Ureter (tissue), 1 donor: ENCODE data around the gene CCL22. TPM values are rescaled to one million over a fixed set of nuclear protein-coding genes. Genes with fewer than 3 reads are reported as not detected.
"Not testable (repeated sequence)": the region's sequence is repeated elsewhere in the genome, so short reads cannot be mapped to it uniquely, and the experiment has no call there.

Source experiments
- DNase-seq: peaks from one replicate; pipeline ENCODE4 v3.0.0-alpha.2; 2020; ENCODE audit warnings: low spot score
- total RNA-seq: library from RNA; stranded (reverse); gene quantifications from one replicate; pipeline ENCODE4 v1.2.4, GENCODE V29; 2023
- donor health status: DM: yes; HTN: yes; CAD: no.

Gene CCL22
- total RNA-seq = not detected

- DNase-seq = no peak
Measured at GRCh38 chr16:57358527-57359095, at the start of gene CCL22. TSS of gene CCL22 (plus strand) at chr16:57358783. CDS start at chr16:57358817, 34 bp downstream.

GRCh38 chr16:57310801-57311200 lies 47.8 kb upstream of the CCL22 start:
- DNase-seq = peak; percentile 35

- DNase-seq = no peak
Measured at GRCh38 chr16:57313509-57313908, 45.1 kb upstream of the CCL22 start.

GRCh38 chr16:57314161-57314785 lies 44.3 kb upstream of the CCL22 start:
- DNase-seq = peak; percentile 26

DNA sequence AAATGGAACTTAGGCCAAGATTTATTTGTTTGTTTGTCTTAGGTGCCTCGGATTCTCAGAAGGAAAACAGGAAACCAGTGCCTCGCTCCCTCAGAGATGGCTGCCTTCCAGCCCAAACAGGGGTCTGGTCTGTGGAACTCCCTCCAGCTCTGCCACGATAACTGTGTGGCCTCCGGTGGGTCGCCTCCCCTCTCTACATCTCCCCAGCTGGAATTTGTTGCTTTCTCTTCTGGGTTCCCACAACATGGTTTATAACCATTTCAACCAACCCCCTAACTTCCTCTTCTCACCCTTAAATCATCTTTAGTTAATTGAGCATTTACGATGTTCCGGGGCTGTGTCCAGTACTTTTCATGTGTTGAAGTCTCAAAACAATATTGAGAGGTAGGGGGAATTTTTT lies 43.2 kb upstream of the CCL22 start:
- no peak for DNase-seq

DNA sequence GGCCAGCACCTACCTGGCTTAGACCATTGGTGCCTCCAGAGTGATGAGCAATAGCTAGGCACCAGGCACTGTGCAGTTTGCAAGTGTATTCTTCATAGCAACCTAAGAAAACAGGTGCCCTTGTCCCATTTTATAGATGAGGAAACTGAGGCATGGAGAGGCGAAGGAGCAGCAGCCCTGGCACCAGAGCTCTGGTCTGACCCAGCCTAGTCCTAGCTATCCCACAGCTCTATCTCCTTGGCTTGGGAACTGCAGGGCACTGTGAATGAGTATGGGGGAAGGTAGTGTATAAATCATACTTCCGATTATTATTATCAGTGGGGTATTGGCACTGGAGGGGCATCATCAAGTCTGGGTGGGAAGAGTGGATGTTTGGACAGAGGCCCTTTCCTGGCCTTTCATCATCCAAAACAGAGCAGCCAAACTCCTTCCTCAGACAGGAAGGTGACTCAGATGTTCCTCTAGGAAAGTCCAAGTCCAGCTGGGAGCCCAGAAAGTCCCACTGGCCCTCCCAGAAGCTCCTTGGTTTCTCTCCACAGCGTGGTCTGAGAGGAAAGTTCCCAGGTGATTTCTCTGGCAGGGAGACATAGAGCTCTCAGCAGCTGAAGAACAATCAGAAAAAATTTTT lies 42.1 kb upstream of the CCL22 start:
- no peak for DNase-seq

- DNase-seq = no peak
Measured at GRCh38 chr16:57318240-57318970, 40.2 kb upstream of the CCL22 start.

DNA sequence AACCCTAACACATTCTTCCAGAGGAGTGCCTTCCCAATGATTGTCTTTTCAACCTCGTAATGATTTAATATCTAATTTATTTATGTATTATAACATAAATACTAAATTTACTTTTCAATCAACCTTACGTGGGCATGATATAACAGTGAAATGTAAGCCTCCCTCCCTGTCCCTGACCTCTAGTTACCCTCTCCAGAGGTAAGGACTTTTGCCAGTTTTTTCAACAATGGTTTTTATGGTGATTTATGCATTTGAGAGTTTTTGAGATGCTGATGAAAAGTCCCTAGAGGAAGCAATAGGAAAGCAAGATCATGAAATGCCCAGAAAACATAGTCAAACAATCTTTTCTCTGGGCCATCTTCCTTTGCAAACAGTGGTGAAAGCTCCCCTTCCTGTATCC lies 38.9 kb upstream of the CCL22 start:
- no peak for DNase-seq

- no peak for DNase-seq
Measured at GRCh38 chr16:57324749-57325148, 33.8 kb upstream of the CCL22 start.

DNA sequence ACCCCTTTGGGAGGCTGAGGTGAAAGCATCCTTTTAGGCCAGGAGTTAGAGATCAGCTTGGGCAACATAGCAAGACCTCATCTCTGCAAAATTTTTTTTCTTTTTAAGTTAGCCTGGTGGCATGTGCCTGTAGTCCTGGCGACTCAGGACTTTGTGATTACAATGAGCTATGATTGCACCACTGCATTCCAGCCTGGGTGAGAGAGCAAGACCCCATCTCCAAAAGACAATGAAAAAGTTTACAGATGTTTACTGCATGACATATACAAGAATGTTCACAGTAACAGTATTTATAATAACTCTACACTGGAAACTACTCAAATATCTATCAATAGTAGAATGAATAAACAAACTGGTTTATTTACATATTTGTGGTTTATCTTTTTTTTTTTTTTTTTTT lies 33.1 kb upstream of the CCL22 start:
- no peak for DNase-seq

DNA sequence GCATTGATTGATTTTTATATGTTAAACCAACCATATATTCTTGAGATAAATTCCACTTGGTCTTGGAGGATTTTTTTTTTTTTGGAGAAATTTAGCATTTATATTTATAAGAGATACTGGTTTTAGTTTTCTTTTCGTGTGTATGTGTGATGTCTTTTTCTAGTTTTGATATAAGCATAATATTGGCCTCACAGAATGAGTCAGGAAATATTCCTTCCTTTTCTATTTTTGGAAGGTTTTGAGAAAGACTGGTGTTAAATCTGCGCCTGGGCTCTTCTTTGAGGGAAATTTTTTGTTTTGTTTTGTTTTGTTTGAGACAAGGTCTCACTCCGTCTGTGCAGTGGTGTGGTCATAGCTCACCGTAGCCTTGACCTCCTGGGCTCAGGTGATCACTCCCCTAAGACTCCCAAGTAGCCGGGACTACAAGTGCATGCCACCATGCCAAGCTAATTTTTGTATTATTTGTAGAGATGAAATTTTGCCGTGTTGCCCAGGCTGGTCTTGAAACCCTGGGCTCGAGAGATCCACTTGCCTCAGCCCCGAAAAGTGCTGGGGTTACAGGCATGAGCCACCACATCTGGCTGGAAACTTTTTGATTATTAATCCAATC lies 28.8 kb upstream of the CCL22 start:
- DNase-seq = no peak

GRCh38 chr16:57331355-57331754 lies 27.2 kb upstream of the CCL22 start:
- DNase-seq = no peak

DNA sequence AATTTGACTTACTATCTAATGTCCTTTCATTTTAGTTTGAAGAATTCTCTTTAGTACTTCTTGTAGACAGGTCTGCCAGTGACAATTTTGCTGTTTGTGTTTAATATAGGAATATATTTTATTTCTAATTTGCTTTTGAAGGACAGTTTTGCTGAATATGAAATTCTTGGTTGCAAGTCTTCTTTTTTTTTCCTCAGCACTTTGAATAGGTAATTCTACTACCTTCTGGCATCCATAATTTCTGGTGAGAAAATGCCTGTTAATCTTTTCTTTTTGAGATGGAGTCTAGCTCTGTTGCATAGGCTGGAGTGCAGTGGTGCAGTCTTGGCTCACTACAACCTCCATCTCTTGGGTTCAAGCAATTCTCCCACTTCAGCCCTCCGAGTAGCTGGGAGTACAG lies 25.2 kb upstream of the CCL22 start:
- no peak for DNase-seq

DNA sequence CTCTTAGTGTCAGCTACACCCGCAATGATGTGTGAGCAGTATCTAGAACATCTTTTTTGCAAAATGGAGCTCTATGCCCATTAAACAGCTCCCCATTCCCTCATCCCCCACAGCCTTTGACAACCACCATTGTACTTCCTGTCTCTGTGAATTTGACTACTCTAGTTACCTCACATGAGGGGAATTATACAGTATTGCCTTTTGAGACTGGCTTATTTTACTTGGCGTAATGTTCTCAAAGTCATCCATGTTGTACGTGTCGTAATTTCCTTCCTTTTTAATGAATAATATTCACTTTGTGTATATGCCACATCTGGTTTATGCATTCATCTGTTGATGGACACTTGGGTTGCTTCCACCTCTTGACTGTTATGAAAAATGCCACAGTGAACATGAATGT lies 23.2 kb upstream of the CCL22 start:
- no peak for DNase-seq

DNA sequence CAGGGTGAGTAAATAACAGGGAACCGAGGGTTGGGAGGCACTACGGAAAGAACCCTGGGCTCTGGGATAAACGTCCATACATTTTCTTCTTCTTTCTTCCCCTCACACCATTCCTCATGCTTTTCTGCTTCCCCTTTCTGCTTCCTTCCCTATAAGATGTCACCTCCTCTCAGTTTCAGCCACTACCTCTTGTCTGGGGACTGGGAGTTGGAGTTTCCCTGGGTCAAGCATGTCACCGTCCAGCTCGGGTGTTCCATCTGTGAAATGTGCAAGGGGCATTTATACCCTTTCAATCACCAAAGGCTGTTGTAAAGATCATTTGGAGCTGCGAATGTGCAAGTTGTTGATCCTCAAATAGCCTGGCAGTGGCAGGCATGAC lies 17.5 kb upstream of the CCL22 start:
- DNase-seq = no peak

DNA sequence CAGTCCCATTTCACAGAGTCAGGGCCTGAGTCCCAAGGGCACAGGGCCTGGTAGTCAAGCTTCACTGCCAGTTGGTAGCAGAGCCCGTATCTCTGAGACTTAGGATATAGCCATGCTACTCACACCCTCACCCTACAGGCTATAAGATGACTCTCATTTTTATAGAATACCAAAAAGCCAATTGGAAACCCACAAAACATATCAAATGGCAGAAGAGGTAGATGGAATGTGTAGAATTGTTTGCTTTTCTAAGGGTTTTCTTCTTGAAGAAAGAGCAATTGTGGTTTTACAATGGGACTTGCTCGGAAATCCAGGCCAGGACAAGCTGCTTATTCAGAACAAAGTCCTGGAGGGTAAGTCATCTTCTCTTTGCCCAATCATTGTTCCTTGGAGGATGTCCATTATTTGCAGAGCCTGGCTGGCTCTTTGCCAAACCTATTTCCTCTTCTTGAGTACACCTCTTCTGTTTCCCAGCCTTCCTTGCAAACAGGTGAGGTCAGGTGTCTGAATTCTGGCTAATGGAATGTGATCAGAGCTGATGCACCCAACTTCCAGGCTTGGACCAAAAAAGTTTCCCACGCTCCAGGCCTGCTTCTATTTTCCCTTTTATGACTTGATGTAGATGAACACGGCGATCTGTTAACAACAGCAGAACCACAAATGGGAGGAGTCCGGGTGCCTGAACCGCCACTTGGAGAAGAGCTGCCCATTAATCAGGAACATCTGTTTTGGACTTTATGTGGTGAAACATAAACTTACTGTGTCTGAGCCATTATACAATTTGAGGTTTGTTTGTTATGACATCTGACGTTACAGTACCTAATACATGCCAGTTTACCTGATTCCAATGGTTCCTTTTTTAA lies 16.9 kb upstream of the CCL22 start:
- DNase-seq = peak; percentile 85

GRCh38 chr16:57342606-57343005 lies 16.0 kb upstream of the CCL22 start:
- not testable (repeated sequence) for DNase-seq

- DNase-seq = no peak
Measured at GRCh38 chr16:57343221-57343620, 15.4 kb upstream of the CCL22 start.

GRCh38 chr16:57344094-57344493 lies 14.5 kb upstream of the CCL22 start:
- not testable (repeated sequence) for DNase-seq

DNA sequence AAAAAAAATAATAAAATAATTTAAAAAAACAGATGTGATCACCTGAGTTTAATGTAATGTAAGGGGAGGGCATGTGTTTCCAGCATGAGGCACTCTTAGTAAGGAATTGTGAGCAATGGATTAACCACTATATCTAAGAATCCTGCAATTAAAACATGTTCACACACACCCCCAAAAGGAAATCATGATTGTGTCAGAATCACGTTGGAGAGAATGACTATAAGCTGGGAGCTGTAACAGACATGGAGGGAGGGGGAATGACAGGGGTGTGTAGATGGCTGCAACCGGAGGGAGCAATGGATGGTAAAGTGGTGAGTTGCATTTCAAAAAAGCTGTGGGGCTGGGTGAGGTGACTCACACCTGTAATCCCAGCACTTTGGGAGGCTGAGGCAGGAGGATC lies 13.6 kb upstream of the CCL22 start:
- DNase-seq = no peak

DNA sequence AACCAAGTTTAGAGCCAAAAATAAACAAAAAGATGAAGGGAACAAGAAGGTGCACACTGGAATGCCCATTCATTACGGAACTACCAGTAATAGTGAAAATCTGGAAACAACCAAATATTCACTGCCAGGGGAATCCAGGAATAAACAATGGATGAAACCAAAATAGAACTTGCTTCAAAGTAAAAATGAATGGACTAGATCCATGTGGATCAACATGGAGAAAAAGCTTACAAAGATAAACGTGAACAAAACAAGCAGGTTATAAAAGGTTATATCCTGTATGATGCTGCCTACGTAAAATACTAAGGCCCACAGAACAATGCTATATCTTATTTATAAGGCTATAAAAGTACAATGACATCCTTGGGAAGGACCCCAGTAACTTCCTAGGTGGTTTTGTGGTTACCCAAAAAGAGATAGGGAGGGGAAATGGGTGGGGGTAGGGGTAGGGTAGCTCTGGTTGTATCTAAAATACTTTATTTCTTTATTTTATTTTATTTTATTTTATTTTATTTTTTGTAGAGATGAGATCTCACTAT lies 12.8 kb upstream of the CCL22 start:
- no peak for DNase-seq
